Measurements from ENCODE around the gene DCT. TPM values are rescaled to one million over a fixed set of nuclear protein-coding genes. Genes with fewer than 3 reads are reported as not detected.

Gene DCT
- total RNA-seq, 4 donors from 2014 or later, result 39.4 to 122 (median 81.7) TPM

DNA sequence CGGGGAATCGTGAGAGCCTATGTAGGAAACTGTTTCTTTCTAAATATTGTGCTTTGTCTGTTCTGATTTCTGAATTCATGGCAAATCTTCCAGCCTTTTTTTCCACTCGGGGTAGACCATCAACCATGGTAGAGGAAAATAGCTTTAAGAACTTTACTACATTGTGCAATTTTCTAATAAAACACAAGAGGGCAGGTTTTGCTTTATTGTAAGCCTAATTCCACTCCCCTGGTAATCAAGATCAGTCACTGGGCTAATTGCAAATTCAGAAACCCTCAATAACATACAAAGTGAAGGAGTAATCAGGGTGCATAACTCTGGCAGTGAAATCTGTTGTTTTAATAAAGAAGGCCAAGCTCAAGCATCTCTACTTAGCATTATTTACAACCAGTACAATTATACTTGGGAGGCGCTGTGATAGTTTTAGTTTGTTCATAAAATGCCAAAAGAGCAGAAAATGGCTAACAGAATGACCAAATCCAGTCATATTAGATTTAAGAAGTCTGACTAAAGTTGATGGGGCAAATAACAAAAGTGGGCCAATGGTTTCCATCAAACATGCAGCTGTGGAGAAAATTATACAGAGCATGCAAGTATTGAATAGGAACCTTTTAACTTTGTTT, 43.8 kb downstream of the DCT start:
- 43% methylated on average over 4 of the region's 4 CpGs for WGBS
- no peak overlapping the region for H3K27ac ChIP-seq
- no peaks in the 10 kb centered on the region for H3K9me3 ChIP-seq
- H3K4me1 ChIP-seq, result no peaks in the 10 kb centered on the region
- H3K4me3 ChIP-seq, result no peak overlapping the region
- no peaks in the 10 kb centered on the region for H3K36me3 ChIP-seq
- H3K27me3 ChIP-seq, result no peaks in the 10 kb centered on the region
- TF ChIP-seq EP300 (IDR thresholded peaks at IDR 0.05) (no peak), POLR2A (IDR thresholded peaks at IDR 0.05) (no peak), POLR2AphosphoS5 (IDR thresholded peaks at IDR 0.05) (no peak), CTCF (IDR thresholded peaks at IDR 0.05) (peak; percentile 20 to 43)
- DNase-seq (ENCODE audit: low spot score in 2 of 2), result no peak

DNA sequence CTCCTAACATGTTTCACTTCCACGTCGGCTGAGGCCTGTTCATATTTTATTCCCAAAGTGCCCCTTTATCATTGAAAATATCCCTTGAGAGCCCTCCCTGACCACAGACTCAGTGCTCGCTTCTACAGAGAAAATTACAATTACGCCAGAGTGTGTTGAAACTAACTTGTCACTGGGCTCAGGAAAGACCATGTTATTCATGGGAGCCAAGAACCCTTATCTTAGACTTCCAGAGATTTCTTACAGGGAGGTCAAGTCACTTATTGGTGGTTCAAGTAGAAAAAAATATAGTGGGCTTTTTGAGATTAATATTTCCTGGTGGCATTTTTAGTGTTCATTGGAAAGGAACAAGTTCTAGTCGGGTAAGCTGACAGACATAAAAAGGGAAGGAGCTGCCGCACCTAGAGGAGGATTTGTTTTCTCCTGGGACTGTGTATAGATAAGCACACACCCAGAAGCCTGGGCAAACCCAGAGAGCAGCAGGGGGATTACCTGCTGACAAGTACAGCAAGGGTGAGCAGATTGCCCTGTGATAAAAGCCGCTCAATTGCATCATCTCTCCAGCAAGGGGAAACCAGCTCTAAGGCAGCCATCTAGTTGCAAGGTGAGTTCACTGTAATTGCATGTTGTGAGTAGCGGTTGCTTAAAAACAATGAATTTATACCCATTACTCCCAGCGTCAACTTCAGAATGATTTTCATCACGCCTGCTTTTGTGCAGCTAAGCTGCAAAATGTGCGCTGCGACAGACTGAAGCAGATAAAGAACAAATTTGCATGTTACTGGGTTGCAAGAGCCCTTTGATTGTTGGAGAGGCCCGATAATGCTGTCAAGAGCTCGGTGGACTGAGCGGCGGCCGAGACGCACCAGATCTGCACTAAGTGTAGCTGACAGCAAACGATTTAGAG, 46.2 kb downstream of the DCT start:
- no peaks in the 10 kb centered on the region for H3K27me3 ChIP-seq
- DNase-seq (ENCODE audit: low spot score in 2 of 2), result no peak
- H3K4me3 ChIP-seq, result no peak overlapping the region
- WGBS, result 70% methylated on average over 19 of the region's 19 CpGs
- H3K27ac ChIP-seq, result no peak overlapping the region
- no peaks in the 10 kb centered on the region for H3K36me3 ChIP-seq
- no peaks in the 10 kb centered on the region for H3K9me3 ChIP-seq
- H3K4me1 ChIP-seq, result no peaks in the 10 kb centered on the region
- TF ChIP-seq POLR2AphosphoS5 (IDR thresholded peaks at IDR 0.05) (no peak), EP300 (IDR thresholded peaks at IDR 0.05) (no peak), CTCF (IDR thresholded peaks at IDR 0.05) (no peak), POLR2A (IDR thresholded peaks at IDR 0.05) (no peak)

- Histone ChIP-seq H3K9me3 (no peaks in the 10 kb centered on the region), H3K4me3 (no peak overlapping the region), H3K27me3 (no peaks in the 10 kb centered on the region), H3K36me3 (no peaks in the 10 kb centered on the region), H3K27ac (no peak overlapping the region), H3K4me1 (no peaks in the 10 kb centered on the region)
- DNase-seq (ENCODE audit: low spot score in 2 of 2), result no peak
- TF ChIP-seq CTCF (IDR thresholded peaks at IDR 0.05) (no peak), POLR2AphosphoS5 (IDR thresholded peaks at IDR 0.05) (no peak), EP300 (IDR thresholded peaks at IDR 0.05) (no peak), POLR2A (IDR thresholded peaks at IDR 0.05) (no peak)
These were observed 47.5 kb downstream of the DCT start for GRCh38 chr13:94431987-94432386.

DNA sequence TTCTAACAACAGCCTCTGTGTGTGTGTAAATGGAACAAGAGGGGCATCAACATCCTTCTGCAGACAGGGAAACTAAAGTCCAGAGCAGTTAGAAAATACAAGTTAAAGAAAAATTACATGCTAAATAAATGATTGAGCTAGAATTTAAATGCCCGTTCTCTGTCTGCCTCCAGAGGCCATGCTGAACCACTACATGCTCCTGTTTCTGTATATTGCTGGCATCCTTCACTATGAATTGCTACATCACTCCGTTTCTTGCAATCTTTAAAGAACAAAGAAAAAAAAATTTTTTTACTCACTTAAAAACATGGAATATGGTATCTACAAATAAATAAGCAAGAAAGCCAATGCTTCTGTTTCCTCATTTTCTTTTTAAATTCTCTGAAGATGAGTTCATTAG, 47.9 kb downstream of the DCT start:
- no peak for DNase-seq (ENCODE audit: low spot score in 2 of 2)
- WGBS, result 84% methylated on average over 2 of the region's 2 CpGs
- Histone ChIP-seq H3K36me3 (no peaks in the 10 kb centered on the region), H3K27me3 (no peaks in the 10 kb centered on the region), H3K4me3 (no peak overlapping the region), H3K4me1 (no peaks in the 10 kb centered on the region), H3K27ac (no peak overlapping the region), H3K9me3 (no peaks in the 10 kb centered on the region)
- TF ChIP-seq POLR2AphosphoS5 (IDR thresholded peaks at IDR 0.05), result no peak
- TF ChIP-seq EP300 (IDR thresholded peaks at IDR 0.05), result no peak
- TF ChIP-seq POLR2A (IDR thresholded peaks at IDR 0.05), result no peak
- TF ChIP-seq CTCF (IDR thresholded peaks at IDR 0.05), result no peak

- WGBS, result 54% methylated on average over 5 of the region's 5 CpGs
- H3K4me3 ChIP-seq, result no peak overlapping the region
- H3K36me3 ChIP-seq, result no peaks in the 10 kb centered on the region
- no peaks in the 10 kb centered on the region for H3K9me3 ChIP-seq
- TF ChIP-seq POLR2A (IDR thresholded peaks at IDR 0.05) (no peak), POLR2AphosphoS5 (IDR thresholded peaks at IDR 0.05) (no peak), EP300 (IDR thresholded peaks at IDR 0.05) (no peak), CTCF (IDR thresholded peaks at IDR 0.05) (no peak)
- DNase-seq (ENCODE audit: low spot score in 2 of 2), result no peak
- H3K4me1 ChIP-seq, result no peaks in the 10 kb centered on the region
- H3K27ac ChIP-seq, result no peak overlapping the region
- H3K27me3 ChIP-seq, result no peaks in the 10 kb centered on the region
These were observed 52.0 kb downstream of the DCT start for GRCh38 chr13:94427313-94427953.
